ENCODE results near the gene ACMSD.
"Not testable (repeated sequence)": the region's sequence is repeated elsewhere in the genome, so short reads cannot be mapped to it uniquely, and the experiment has no call there.

- not testable (repeated sequence) for TF ChIP-seq MAX (IDR thresholded peaks at IDR 0.05; ENCODE audit: low read depth, low read length); CREM (IDR thresholded peaks at IDR 0.05; ENCODE audit: low read depth); NFYA (IDR thresholded peaks at IDR 0.05; ENCODE audit: borderline replicate concordance, low read depth, low read length); CEBPB (IDR thresholded peaks at IDR 0.05; ENCODE audit: borderline replicate concordance in 1 of 2, low read depth in 2 of 2, low read length in 2 of 2); RCOR1 (conservative IDR thresholded peaks at IDR 0.05; ENCODE audit: low read depth, low read length); POLR2A (IDR thresholded peaks at IDR 0.05; ENCODE audit: low read depth, low read length); CUX1 (IDR thresholded peaks at IDR 0.05; ENCODE audit: insufficient replicate concordance, low read depth, low read length)
- TF ChIP-seq, protein P1, sequence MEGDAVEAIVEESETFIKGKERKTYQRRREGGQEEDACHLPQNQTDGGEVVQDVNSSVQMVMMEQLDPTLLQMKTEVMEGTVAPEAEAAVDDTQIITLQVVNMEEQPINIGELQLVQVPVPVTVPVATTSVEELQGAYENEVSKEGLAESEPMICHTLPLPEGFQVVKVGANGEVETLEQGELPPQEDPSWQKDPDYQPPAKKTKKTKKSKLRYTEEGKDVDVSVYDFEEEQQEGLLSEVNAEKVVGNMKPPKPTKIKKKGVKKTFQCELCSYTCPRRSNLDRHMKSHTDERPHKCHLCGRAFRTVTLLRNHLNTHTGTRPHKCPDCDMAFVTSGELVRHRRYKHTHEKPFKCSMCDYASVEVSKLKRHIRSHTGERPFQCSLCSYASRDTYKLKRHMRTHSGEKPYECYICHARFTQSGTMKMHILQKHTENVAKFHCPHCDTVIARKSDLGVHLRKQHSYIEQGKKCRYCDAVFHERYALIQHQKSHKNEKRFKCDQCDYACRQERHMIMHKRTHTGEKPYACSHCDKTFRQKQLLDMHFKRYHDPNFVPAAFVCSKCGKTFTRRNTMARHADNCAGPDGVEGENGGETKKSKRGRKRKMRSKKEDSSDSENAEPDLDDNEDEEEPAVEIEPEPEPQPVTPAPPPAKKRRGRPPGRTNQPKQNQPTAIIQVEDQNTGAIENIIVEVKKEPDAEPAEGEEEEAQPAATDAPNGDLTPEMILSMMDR (IDR thresholded peaks at IDR 0.05 in 2 of 3, conservative IDR thresholded peaks at IDR 0.05 in 1 of 3; ENCODE audit: control insufficient read depth in 2 of 3, extremely low read depth in 1 of 3, insufficient read depth in 1 of 3, low read depth in 3 of 3, low read length in 3 of 3), result not testable (repeated sequence)
Observed at GRCh38 chr2:134903701-134904100, 65.3 kb downstream of the ACMSD start.

All from GM12878 (cell line).